Measurements from ENCODE around the gene POU4F1.

DNA sequence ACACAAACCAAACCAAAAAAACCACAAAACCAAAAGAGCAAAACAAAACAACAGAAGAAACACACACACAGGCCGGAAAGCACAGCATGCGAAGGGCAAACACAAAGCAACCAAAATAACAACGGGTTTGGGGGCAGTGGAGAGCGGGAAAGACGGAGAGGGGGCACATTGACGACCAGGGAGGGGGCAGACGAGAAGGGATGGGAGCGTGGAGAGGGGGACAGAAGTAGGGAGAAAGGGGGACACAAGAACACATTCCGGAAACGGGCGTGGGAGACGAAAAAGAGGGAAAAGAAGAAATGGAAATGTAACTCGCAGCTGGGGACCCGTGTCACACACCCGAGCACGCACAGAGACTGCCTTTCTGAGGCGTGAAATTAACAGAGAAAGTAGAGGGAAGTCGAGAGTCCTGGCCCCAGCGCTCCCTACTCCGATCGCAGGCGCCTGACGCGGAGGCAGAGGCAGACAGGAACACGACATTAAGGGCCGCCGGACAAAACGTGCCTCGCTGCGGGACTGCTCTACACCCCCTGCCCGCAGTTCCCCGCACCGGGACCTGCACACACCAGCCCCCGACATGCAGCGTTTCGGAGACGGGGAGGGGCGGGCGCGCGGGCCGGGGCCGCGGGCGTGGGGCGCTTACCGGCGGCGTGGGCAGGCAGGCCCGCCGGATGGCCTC lies 652 bp downstream of the POU4F1 start:
- TF ChIP-seq, protein P1, sequence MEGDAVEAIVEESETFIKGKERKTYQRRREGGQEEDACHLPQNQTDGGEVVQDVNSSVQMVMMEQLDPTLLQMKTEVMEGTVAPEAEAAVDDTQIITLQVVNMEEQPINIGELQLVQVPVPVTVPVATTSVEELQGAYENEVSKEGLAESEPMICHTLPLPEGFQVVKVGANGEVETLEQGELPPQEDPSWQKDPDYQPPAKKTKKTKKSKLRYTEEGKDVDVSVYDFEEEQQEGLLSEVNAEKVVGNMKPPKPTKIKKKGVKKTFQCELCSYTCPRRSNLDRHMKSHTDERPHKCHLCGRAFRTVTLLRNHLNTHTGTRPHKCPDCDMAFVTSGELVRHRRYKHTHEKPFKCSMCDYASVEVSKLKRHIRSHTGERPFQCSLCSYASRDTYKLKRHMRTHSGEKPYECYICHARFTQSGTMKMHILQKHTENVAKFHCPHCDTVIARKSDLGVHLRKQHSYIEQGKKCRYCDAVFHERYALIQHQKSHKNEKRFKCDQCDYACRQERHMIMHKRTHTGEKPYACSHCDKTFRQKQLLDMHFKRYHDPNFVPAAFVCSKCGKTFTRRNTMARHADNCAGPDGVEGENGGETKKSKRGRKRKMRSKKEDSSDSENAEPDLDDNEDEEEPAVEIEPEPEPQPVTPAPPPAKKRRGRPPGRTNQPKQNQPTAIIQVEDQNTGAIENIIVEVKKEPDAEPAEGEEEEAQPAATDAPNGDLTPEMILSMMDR (IDR thresholded peaks at IDR 0.05), result no peak
- TF ChIP-seq POLR2A (IDR thresholded peaks at IDR 0.05; ENCODE audit: low read depth) (no peak), POLR2AphosphoS5 (IDR thresholded peaks at IDR 0.05) (no peak), EP300 (IDR thresholded peaks at IDR 0.05) (no peak)
